Keratinocyte (primary cell): Measurements from ENCODE around the gene PLCL2. TPM values are rescaled to one million over a fixed set of nuclear protein-coding genes. Genes with fewer than 3 reads are reported as not detected.
"Not testable (repeated sequence)": the region's sequence is repeated elsewhere in the genome, so short reads cannot be mapped to it uniquely, and the experiment has no call there.

Experiments used
- DNase-seq: peaks from one replicate; pipeline ENCODE4 v3.0.0-alpha.2; 2011; ENCODE audit warnings: low read depth, missing footprints, low spot score
- FAIRE-seq: peaks from 2 replicates; lab custom pipeline; 2011; peaks lifted over from hg19 to GRCh38; lab: Jason Lieb, UNC
- H2AFZ ChIP-seq: 2 replicates; pipeline ENCODE4 v1.6.0; 2012; ENCODE audit warnings: low read length, control low read depth, inconsistent platforms; ENCODE audit not compliant: control insufficient read depth
- H3K27ac ChIP-seq: 2 replicates; pipeline ENCODE4 v1.5.1; 2011; ENCODE audit warnings: low read length; ENCODE audit not compliant: control insufficient read depth, insufficient read depth
- H3K27me3 ChIP-seq: 3 replicates; pipeline ENCODE4 v1.6.0; 2011; ENCODE audit warnings: low read length; ENCODE audit not compliant: control insufficient read depth, insufficient read depth; ENCODE audit errors: extremely low read depth
- H3K36me3 ChIP-seq, 2 experiments: 2 replicates in 1 of 2; 3 replicates in 1 of 2; pipeline ENCODE4 v1.5.1; 2011; ENCODE audit warnings: low read length in 2 of 2, mild to moderate bottlenecking in 1 of 2; ENCODE audit not compliant: control insufficient read depth in 2 of 2, insufficient read depth in 2 of 2; ENCODE audit errors: extremely low read depth in 1 of 2
- H3K4me1 ChIP-seq: 3 replicates; pipeline ENCODE4 v1.5.1; 2011; ENCODE audit warnings: low read length; ENCODE audit not compliant: control insufficient read depth, insufficient read depth; ENCODE audit errors: extremely low read depth
- H3K4me2 ChIP-seq: 3 replicates; pipeline ENCODE4 v1.6.0; 2011; ENCODE audit warnings: low read depth, low read length; ENCODE audit not compliant: control insufficient read depth, insufficient read depth; ENCODE audit errors: extremely low read depth
- H3K4me3 ChIP-seq, 3 experiments: fragments of 200-600 bp in 1 of 3; sonication (generic) in 1 of 3; 2 replicates in 2 of 3; 3 replicates in 1 of 3; pipeline ENCODE4 v1.5.1; 2011 to 2016; ENCODE audit warnings: low read length in 3 of 3, mild to moderate bottlenecking in 3 of 3, control low read depth in 2 of 3, inconsistent platforms in 1 of 3, low read depth in 1 of 3, mixed read lengths in 1 of 3, mixed run types in 1 of 3, moderate library complexity in 1 of 3; ENCODE audit not compliant: control insufficient read depth in 2 of 3, insufficient read depth in 2 of 3; ENCODE audit errors: extremely low read depth in 1 of 3
- H3K79me2 ChIP-seq: 2 replicates; pipeline ENCODE4 v1.6.0; 2012; ENCODE audit warnings: low read length; ENCODE audit not compliant: control insufficient read depth, insufficient read depth
- H3K9ac ChIP-seq: 3 replicates; pipeline ENCODE4 v1.6.0; 2011; ENCODE audit warnings: low read length; ENCODE audit not compliant: control insufficient read depth, insufficient read depth; ENCODE audit errors: extremely low read depth
- H3K9me1 ChIP-seq: 3 replicates; pipeline ENCODE4 v1.6.0; 2011; ENCODE audit warnings: low read length; ENCODE audit not compliant: control insufficient read depth, insufficient read depth; ENCODE audit errors: extremely low read depth
- H3K9me3 ChIP-seq: 2 replicates; pipeline ENCODE4 v1.5.1; 2012; ENCODE audit warnings: low read depth, low read length; ENCODE audit not compliant: control insufficient read depth
- H4K20me1 ChIP-seq: 3 replicates; pipeline ENCODE4 v1.6.0; 2011; ENCODE audit warnings: low read length; ENCODE audit not compliant: control insufficient read depth, insufficient read depth; ENCODE audit errors: extremely low read depth
- EZH2 ChIP-seq: IDR thresholded peaks from one replicate; pipeline ENCODE4 v1.6.1; 2012; ENCODE audit warnings: inconsistent platforms, mild to moderate bottlenecking, low read length, moderate library complexity
- dilution Hi-C: fragments of 300-500 bp; cut with MboI; formaldehyde crosslinking; loops from one replicate; pipeline ENCODE4 v1.7.0; 2020; ENCODE audit warnings: low sequenced_read_pairs; ENCODE audit not compliant: extremely low pct_ligation_motif_present
- polyA plus RNA-seq, 5 experiments: library from polyadenylated mRNA; depleted of rRNA in 3 of 5; stranded (reverse) in 3 of 5; stranded (forward) in 1 of 5; unstranded in 1 of 5; fragments of >200 nt; gene quantifications; 1 replicate in 1 of 5; 2 replicates in 3 of 5; 3 replicates in 1 of 5; pipeline versions ENCODE4 v1.2.1 to v1.2.3, GENCODE V29; 2011 to 2012; ENCODE audit warnings: missing spikeins in 2 of 5, low read depth in 1 of 5, low replicate concordance in 1 of 5
- TF ChIP-seq, protein P1 (sequence below), 3 experiments: IDR thresholded peaks in 1 of 3; conservative IDR thresholded peaks in 1 of 3; optimal IDR thresholded peaks in 1 of 3; 2 replicates in 2 of 3; 3 replicates in 1 of 3; pipeline versions ENCODE3 to v1.5.1; 2011; ENCODE audit warnings: low read length in 3 of 3, mild to moderate bottlenecking in 3 of 3, moderate library complexity in 2 of 3, control low read depth in 1 of 3, inconsistent platforms in 1 of 3; ENCODE audit not compliant: insufficient read depth in 2 of 3; ENCODE audit errors: extremely low read depth in 1 of 3

Gene PLCL2
- polyA plus RNA-seq, 1 donor (not counting 4 experiments of a cell fraction or from before 2014, with no cell fraction given) = 0.20 TPM

DNA sequence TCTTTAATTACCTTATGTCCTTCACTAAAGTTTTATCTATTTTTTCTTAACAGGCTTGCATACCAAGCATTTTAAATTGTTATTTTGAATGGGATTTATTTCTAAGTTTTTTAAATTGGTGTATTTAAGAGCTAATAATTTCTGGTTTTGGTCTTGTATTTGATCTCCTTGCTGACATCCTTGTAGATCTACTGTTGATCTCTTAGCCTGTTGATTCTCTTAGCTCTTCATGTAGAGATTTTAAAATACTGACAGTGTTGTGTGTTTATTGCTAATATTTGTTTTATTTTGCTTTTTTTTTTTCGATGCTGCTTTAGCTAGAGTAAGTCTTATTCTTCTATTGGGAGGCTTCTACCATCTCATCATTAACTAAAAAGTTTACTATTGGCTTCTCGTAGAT, 65.5 kb downstream of the PLCL2 start:
- H3K9me3 ChIP-seq = no peaks in the 10 kb centered on the region
- FAIRE-seq (no peak), DNase-seq (no peak)
- no peaks in the 10 kb centered on the region for H3K4me1 ChIP-seq
- H3K36me3 ChIP-seq = no peaks in the 10 kb centered on the region
- no peaks in the 10 kb centered on the region for H3K9me1 ChIP-seq
- no peak overlapping the region for H3K4me2 ChIP-seq
- H3K27ac ChIP-seq = no peak overlapping the region
- H3K4me3 ChIP-seq = no peak overlapping the region
- H4K20me1 ChIP-seq = no peaks in the 10 kb centered on the region
- no peak for TF ChIP-seq EZH2
- TF ChIP-seq, protein P1, sequence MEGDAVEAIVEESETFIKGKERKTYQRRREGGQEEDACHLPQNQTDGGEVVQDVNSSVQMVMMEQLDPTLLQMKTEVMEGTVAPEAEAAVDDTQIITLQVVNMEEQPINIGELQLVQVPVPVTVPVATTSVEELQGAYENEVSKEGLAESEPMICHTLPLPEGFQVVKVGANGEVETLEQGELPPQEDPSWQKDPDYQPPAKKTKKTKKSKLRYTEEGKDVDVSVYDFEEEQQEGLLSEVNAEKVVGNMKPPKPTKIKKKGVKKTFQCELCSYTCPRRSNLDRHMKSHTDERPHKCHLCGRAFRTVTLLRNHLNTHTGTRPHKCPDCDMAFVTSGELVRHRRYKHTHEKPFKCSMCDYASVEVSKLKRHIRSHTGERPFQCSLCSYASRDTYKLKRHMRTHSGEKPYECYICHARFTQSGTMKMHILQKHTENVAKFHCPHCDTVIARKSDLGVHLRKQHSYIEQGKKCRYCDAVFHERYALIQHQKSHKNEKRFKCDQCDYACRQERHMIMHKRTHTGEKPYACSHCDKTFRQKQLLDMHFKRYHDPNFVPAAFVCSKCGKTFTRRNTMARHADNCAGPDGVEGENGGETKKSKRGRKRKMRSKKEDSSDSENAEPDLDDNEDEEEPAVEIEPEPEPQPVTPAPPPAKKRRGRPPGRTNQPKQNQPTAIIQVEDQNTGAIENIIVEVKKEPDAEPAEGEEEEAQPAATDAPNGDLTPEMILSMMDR (optimal IDR thresholded peaks at IDR 0.05 in 1 of 3, IDR thresholded peaks at IDR 0.05 in 1 of 3, conservative IDR thresholded peaks at IDR 0.05 in 1 of 3; ENCODE audit: extremely low read depth in 1 of 3, insufficient read depth in 2 of 3, low read length in 3 of 3) = no peak
- dilution Hi-C loops = no loop called here
- no peak overlapping the region for H2AFZ ChIP-seq
- H3K9ac ChIP-seq = no peak overlapping the region
- H3K79me2 ChIP-seq = no peaks in the 10 kb centered on the region
- H3K27me3 ChIP-seq = no peaks in the 10 kb centered on the region

GRCh38 chr3:16950845-16951244, 66.1 kb downstream of the PLCL2 start:
- H3K36me3 ChIP-seq = no peaks in the 10 kb centered on the region
- H2AFZ ChIP-seq = no peak overlapping the region
- no peaks in the 10 kb centered on the region for H3K9me1 ChIP-seq
- H3K27ac ChIP-seq = no peak overlapping the region
- no peaks in the 10 kb centered on the region for H3K4me1 ChIP-seq
- dilution Hi-C loops = no loop called here
- no peaks in the 10 kb centered on the region for H4K20me1 ChIP-seq
- no peak overlapping the region for H3K4me3 ChIP-seq
- H3K9me3 ChIP-seq = no peaks in the 10 kb centered on the region
- no peaks in the 10 kb centered on the region for H3K79me2 ChIP-seq
- FAIRE-seq = no peak
- no peak for DNase-seq
- no peak overlapping the region for H3K4me2 ChIP-seq
- no peaks in the 10 kb centered on the region for H3K27me3 ChIP-seq
- TF ChIP-seq EZH2 = no peak
- TF ChIP-seq, protein P1 (optimal IDR thresholded peaks at IDR 0.05 in 1 of 3, IDR thresholded peaks at IDR 0.05 in 1 of 3, conservative IDR thresholded peaks at IDR 0.05 in 1 of 3; ENCODE audit: extremely low read depth in 1 of 3, insufficient read depth in 2 of 3, low read length in 3 of 3) = no peak
- no peak overlapping the region for H3K9ac ChIP-seq

DNA sequence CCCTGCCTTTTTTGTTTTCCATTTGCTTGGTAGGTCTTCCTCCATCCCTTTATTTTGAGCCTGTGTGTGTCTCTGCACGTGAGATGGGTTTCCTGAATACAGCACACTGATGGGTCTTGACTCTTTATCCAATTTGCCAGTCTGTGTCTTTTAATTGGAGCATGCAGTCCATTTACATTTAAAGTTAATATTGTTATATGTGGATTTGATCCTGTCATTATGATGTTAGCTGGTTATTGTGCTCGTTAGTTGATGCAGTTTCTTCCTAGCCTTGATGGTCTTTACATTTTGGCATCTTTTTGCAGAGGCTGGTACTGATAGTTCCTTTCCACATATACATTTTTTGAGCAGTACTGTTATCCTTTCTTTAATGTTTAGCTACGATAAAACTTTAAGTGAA, 73.1 kb downstream of the PLCL2 start:
- H3K36me3 ChIP-seq, H2AFZ ChIP-seq, H3K79me2 ChIP-seq, H3K27ac ChIP-seq, H4K20me1 ChIP-seq, H3K27me3 ChIP-seq, H3K4me2 ChIP-seq, DNase-seq, H3K4me1 ChIP-seq, H3K9me1 ChIP-seq, H3K9ac ChIP-seq, H3K9me3 ChIP-seq, dilution Hi-C loops, H3K4me3 ChIP-seq, FAIRE-seq: not testable (repeated sequence)
